ENCODE data around the gene COL4A1.
"Not testable (repeated sequence)": the region's sequence is repeated elsewhere in the genome, so short reads cannot be mapped to it uniquely, and the experiment has no call there.

Gene COL4A1

DNA sequence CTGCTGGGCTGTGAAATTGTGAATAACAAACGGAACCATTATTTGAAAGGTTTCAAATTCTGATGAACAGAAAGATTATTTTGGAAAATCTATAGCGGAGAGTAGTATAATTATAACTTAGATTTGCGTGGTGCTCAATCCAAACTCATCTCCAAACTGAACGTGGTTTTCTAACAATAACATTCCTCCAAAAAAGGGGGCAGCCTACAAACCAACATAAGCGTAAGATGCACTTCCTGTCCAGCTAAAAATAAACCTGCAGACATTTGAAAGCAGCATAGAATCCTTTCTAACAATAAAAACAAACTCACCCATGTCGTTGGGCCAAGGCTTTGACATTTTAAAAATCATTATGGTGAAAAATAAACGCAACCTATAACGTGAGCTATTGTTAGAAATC is 178.4 kb downstream of the COL4A1 start:
- ATAC-seq, result no peak

DNA sequence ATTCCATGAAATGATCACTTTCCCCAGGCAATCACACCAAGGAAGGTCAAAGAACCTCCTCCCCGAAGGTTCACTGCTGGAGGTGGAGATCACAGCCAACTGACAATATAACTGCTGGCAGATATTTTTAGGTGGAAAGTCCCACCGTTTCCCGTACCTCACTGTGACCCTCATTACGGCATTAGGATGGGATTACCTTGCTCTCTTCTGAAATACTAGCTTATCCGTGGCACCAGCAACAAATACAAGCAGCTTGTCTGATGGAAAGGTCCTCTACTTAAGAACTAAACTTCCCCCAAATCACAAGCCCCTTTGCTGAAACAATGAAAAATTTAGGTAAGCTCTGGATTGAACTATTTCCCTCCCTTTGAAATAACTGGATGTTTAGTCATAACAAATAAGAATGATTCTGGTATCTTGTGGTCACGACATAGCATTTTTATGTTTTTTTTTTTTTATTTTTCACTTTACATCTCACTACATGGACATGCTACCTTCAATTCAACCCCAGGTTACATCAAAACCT is 178.9 kb downstream of the COL4A1 start:
- ATAC-seq, result no peak

DNA sequence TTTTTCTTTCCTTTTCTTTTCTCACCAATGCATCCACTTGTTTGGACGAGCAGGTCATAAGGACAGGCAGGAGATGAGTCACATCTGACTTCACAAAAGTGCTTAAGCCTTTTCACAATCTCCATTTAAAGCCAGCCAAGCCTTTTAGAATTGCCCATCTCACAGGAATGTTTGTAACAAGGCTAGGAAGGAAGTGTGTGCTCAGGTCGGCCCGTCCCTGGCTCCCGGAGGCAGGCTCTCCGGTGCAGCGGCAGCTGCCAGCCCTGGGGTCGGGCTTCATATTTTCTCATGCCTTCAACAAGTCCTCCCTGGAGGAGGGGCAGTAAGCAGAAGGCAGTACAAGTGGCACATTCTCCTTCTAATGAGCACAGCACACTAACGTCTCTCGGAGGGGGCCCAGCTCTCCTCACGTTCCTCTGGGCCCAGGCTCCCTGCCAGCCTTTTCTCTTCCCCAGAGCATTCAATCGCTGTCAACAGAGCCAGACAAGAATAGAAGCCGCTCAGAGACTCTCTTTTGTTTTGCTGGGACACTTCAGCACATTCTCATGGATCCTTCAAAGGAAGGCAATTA is 180.5 kb downstream of the COL4A1 start:
- no peak for ATAC-seq

DNA sequence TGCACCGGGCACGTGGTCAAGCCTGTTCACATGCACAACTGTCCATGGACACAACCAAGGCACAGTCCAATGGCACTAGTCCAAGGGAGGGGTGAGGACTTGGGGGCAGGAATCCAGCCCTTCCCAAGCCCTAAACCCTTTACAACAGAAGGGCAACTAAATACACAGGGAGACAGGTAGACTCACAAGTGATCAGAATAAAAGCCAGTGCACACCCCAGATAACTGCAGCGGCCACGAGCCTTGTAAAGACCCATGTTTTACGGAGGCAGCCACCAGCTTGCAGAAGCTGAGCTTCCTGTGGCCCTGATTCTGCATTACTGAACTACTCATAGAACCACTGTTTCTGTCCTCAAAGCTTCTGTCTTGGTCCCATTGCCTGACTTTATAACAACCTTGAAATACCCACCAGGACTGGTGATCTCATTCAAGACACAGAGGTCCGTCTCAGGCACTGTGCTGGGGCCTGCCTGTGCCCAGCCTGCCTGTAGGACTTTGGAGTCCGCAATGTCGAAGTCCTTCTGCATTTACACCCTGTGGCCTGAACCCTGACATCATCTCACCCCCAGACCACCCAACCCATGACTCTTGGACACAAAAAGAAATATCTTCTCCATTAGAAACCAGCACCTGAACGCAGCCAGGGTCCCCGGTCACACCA is 181.2 kb downstream of the COL4A1 start:
- ATAC-seq, result no peak

DNA sequence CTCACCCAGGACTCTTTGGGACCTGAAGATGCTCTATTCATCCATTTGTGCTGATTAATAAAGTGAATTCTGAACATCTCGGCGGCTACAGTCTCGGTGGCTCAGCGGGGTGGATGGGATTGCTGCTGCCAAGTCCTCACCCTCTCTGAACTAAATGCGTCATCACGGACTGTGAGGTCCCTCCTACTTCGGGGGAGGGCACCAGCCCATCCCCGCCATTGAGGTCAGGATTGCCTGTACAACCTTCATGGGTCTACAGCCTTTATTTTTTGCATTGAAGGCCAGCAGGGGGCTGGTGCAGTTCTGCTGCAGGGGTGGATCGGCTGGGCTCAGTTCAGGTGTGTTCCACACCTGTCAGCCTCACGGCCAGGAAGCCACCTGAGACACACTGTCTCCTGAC is 181.8 kb downstream of the COL4A1 start:
- no peak for ATAC-seq

DNA sequence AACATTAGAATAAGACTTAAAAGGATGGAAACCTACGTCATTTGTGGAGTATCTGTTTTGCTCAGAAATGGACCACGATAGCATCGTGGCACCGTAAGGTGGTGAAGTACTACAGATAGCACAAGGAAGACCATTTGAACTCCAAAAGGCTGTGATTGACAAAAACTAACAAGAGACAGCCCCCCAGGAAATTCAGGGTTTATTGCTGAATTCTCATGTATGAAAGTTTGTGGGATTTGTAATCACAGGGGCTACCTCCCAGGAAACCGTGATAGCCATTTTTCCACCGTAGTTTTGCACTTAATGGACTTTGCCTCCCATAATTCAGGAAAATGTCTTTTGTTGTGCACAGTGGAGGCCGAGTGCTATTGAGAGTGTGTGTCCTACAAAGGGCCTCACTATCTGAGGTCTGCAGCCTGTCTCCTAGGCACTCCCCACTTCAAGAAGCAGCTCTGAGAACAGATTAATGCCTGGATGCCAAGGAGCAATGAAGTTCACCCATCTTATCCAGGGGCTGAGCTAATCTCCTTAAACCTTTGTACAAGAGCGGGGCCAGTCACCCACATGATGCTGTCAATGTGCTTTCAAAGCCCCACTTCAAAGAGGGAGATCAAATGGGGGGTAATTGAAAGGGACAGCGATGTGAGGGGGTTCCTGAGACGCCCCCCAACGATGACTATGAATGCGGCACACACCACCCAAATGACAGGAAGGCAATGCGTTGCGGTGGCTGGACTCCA is 182.6 kb downstream of the COL4A1 start:
- no peak for ATAC-seq

DNA sequence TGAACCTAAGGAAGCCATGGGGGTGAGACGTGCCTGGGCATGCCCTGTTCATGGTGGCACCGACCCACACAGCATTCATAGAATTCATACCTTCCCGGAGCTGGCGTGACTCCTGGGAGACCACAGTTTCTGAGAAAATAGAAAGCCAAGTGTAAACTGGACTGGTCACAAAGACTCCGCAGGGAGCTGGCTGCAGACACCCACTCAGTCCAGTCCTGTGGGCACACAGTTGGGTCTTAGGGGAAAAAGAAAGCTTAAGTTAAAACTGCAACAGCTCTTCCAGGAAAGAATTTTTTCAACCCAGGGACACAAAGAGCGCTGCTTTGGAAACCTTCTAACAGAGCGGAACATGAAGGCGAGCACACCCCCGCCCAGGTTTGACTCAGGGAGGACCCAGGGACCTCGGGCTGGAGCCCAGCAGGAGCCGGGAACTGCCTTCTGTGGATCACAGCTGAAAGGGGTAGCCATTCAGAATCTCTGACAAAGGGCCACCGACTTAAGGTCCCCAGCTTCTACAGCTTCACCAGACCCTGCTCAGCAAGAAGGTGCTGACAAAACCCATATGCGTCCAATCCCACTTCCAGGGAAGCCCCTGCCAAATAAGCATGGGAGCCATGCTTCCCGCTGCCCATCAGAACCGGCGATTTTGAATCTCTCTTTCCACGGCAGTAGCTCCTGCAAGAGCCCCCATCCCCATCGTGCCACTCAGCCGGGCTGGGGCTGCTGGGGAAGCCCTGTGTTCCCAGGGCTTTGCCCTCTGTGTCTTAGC is 183.7 kb downstream of the COL4A1 start:
- ATAC-seq, result no peak

DNA sequence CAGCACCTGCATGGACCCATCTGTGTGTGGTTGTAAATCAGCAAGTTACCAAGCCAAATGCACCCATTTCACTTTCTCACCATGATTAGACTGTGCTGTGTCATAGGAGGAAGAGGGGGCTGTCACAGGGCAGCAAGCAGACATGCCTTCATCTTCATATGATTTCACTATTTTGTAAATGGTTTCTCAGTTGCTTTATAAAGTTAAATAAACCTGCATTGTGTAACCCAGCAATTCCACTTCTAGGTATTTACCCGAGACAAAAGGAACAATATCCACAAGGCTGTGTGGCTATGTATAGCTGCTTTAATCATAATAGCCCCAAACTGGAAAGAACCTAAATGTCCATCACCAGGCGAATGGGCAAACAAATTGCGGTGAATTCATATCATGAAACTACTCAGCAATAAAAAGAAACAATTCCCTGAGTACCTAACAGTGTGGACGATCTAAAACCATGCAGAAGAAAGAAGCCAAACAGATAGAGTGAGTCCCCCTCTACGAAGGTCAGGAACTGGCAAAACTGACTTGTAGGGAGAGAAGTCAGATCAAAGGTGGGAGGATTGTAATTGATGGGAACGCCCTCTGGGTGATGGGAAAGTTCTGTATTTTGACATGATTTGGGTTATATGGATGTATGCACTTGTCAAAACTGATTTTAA is 185.4 kb downstream of the COL4A1 start:
- no peak for ATAC-seq

DNA sequence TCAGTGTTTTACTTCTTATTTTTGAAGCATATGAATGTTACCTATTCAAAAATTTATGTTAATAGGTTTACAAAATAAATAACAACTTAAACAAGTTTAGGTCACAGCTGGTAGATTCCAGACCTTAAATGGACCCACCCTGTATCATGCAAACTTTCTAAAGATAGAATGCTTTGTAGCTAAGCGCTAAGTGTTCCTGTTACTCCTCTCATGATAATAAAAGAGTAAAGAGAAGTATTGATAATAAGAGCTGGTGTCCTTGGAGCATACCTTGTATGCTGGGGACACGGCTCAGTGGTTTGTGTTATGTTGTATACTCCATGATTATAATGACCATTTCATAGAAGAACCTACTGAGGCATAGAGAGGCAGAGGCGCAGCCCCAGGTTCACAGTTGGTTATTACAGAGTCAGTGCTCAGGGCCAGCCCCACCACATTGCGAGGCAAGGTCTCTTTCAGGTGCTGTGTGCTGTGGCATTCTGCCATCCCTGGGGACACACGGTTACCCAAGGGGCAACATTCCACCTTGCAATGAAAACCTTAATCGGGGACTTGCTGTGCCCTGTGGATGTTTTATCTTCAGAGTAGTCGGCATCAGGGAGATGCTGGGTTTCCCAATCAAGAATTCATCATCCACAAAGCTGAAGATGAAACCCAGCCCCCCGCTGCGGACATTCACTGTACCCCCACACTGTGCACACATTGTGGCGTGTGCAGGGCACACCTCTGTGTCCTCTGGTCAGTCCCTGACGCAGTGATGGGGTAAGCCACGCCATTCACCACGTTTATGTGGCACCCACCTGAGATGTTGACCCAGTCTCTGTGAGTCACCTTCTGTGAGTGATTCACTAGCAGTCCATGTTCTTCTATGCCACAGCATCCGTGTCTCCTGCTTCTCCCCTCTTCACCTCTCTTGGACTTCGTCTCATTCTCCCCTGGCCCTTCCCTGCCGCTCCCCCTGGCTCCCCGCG is 186.7 kb downstream of the COL4A1 start:
- no peak for ATAC-seq

DNA sequence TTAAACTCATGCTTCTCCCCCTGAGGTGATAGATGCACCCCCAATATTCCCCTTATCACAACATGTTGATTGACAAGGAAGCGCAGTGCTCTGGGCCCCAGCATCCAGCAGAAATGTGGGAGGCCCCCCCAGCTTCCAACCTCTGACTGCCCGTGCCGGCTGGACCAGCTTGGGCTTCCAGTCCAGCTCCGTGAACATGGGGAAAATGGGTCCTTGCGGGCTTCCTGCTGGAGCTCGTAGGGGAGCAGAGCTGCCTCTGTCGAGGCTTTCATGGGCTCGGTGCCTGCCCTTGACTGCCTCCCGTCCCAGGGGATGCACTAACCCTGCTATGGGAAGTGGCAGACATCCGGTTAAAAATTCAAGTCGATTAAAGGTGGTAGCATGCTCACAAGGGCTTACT is 188.9 kb downstream of the COL4A1 start:
- no peak for ATAC-seq

DNA sequence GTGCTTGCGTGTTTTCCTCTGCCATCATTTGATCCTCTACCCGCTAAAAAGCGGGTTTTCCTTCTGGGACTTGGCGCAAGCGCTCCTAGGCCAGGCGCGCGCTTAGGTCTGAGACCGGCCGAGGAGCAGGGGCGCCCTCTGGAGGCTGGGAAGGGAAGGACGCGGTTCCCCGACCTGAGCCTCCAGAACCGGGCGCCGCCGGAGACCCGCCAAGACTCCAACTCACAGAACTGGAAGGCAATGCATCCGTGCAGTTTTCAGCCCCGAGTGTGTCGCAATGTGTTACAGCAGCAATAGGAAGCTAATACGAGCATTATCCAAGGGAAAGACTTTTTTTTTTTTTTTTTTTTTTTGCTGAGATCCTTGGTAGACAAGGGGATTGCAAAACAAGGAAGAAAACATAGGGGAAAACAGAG is 190.9 kb downstream of the COL4A1 start:
- ATAC-seq, result no peak

DNA sequence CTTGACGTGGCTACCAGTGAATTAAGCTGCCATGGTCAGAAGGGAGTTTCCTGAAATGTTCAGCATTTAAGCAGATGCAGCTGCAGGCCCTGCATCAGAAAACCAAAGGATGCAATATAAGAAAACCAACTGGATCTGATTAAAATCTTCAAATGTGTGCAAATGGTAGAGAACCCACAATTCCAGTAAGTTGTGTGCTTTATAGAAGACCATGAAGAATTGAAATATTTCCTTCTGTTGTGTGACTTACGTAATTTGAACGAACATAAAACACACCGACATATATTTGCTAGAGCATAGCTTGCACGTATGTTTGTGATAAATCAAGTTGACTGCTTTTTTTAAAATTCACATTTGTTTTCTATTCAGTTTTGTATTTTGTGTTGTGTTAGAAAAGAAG is 191.4 kb downstream of the COL4A1 start:
- ATAC-seq, result no peak

DNA sequence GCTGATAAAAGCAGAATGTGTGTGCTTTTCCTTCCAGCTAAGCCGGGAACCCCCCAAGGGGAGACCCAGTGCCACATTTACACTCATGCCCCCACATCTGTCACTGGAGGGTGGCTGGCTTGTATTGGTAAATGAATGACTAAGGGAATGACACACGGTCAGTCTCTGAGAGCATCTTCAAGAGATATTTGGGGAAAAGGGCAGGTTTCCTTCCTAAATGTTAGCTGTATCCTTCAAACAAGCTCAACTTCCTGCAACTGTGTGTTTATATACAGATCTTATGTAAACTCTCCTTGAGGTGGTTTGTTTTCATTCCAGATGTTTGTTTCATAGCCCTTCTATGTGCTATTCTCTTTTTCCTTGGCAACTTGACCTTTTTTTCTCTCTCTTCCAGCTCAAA is 192.6 kb downstream of the COL4A1 start:
- no peak for ATAC-seq

DNA sequence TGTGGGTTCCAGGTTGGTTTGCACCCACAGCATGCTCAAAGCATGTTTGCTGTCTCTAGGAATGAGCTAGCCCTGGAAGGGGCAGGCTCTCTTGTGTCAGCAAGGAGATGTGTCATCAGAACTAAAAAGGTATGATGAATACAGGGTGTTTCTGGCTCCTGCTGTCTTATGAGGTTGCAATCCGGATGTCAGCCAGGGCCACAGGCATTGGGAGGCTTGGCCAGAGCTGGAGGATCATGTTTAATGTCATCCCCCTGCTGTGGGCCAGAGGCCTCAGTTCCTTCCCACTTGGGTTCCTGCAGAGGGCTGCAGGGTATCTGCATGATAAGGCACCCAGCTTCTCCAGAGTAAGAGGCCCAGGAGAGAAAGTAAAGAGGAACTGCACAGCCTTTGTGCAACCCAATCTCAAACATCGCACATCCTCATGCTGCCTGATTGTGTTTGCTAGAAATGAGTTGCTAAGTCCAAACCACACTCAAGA is 193.6 kb downstream of the COL4A1 start:
- no peak for ATAC-seq

DNA sequence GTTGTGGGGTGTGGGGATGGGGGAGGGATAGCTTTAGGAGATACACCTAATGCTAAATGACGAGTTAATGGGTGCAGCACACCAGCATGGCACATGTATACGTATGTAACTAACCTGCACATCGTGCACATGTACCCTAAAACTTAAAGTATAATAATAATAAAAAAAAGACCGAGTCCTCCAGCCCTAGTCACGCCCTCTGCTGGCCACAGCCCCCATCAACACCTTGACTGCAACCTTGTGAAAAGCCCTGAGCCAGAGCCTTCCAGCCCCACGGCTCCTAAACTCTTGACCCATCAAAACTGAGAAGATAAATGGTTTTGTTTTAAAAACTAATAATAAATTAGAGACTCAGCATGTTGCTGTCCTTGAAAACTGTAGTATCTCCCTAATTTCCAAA is 194.6 kb downstream of the COL4A1 start:
- ATAC-seq, result not testable (repeated sequence)

DNA sequence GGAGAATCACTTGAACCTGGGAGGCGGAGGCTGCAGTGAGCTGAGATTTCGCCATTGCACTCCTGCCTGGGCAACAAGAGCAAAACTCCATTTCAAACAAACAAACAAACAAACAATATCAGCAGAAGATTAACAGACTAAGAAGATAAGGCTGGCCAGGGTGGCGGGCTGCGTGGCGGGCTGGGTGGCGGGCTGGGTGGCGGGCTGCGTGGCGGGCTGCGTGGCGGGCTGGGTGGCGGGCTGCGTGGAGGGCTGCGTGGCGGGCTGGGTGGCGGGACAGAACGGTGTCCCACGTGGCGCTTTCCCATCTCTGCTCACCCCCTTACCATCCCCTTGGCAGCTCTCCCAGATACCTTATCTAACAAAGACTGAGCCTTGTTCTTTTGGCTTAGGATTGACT is 196.2 kb downstream of the COL4A1 start:
- ATAC-seq, result no peak

DNA sequence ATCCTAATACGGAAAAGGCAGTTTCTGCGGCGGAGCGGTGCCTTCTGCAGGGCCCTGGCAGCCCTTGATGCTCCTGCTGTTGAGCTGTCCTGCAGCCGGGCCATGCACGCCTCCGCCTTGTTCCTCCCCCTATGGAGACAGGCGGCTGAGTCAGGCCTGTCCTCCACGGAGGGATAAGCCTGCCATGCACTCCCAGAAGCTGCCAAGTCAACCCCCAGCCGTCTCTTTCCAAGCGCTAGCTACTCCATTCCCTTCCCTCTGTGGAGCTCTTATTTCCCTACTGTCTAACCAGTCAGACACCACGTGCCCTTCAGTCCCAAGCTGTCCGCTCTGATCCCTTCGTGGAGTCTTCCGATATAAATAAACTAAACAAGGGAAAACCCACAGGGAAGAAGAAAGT is 197.0 kb downstream of the COL4A1 start:
- no peak for ATAC-seq

DNA sequence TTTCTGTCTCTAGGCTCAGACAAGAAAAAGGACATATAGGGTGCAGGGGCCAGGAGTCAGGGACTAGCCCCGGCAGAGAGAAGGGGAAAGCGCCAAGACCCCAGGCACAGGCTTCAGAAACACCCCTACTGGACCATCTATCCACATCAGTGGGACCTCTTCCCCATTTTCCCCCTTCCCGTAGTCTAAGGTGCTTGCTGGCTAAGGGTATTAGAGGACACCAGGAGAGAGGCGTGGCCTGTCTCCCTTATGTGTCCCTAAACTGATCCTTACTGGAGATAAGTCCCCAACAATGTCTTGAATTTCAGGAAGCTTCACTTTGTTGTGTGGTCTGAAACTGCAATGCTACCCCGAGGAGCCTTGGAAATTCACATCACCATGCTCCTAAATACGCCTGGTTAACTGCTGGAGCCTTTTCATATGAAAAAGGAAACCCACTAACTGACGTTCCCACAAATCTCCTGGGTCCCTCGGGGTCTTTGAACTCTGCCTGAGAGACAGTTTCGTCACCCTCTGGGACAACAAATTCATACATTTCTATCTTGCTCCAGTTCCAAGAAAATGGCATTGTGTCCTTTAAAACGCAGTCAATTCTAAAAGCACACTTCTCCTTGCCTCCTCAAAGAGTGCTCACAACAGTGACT is 197.7 kb downstream of the COL4A1 start:
- no peak for ATAC-seq

DNA sequence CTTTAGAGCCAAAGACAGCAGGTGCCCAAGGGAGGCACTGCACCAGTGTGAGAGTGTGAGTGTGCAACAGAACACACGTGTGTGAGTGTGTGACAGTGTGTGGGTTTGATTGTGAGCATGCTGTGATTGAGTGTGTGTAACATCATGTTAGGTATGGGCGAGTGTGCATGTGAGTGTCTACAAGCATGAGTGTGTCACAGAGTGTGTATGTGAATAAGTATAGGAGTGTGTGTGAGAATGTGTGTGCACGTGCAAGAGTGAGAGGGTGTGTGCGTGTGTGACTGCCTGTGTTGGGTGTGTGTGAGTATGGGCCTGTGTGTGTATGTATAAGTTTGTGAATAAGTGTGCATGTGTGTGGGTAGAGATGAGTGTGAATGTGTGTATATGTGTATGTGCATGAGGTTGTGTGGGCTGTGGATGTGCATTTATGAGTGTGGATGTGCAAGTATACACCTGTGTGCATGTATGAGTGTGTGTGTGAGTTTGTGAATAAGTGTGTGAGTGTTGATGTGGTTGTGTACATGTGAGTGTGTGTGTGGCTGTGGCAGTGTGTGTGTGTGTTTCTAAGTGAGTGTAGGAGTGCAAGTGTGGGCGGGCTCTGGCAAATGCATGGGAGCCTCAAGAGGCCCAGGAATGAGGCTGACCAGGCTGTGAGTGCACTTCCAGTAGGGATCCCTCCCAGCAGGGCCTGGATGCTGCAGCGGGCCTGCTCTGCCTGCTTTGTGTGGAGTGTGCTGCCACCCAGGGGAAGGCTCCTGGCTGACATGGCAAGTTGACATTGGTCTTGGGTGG is 198.4 kb downstream of the COL4A1 start:
- ATAC-seq, result no peak
